Stimulated activated CD8-positive, alpha-beta memory T cell treated with anti-CD3 and anti-CD28 coated beads, Interleukin-4, amount 100 ng/mL, for 48 hours (primary cell): ENCODE data around the gene ARIH1.
"Not testable (repeated sequence)": the region's sequence is repeated elsewhere in the genome, so short reads cannot be mapped to it uniquely, and the experiment has no call there.

ENCODE experiments used
- DNase-seq: peaks from one replicate; pipeline ENCODE4 v3.0.0-alpha.2; 2020

The ARIH1 gene, protein sequence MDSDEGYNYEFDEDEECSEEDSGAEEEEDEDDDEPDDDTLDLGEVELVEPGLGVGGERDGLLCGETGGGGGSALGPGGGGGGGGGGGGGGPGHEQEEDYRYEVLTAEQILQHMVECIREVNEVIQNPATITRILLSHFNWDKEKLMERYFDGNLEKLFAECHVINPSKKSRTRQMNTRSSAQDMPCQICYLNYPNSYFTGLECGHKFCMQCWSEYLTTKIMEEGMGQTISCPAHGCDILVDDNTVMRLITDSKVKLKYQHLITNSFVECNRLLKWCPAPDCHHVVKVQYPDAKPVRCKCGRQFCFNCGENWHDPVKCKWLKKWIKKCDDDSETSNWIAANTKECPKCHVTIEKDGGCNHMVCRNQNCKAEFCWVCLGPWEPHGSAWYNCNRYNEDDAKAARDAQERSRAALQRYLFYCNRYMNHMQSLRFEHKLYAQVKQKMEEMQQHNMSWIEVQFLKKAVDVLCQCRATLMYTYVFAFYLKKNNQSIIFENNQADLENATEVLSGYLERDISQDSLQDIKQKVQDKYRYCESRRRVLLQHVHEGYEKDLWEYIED

DNA sequence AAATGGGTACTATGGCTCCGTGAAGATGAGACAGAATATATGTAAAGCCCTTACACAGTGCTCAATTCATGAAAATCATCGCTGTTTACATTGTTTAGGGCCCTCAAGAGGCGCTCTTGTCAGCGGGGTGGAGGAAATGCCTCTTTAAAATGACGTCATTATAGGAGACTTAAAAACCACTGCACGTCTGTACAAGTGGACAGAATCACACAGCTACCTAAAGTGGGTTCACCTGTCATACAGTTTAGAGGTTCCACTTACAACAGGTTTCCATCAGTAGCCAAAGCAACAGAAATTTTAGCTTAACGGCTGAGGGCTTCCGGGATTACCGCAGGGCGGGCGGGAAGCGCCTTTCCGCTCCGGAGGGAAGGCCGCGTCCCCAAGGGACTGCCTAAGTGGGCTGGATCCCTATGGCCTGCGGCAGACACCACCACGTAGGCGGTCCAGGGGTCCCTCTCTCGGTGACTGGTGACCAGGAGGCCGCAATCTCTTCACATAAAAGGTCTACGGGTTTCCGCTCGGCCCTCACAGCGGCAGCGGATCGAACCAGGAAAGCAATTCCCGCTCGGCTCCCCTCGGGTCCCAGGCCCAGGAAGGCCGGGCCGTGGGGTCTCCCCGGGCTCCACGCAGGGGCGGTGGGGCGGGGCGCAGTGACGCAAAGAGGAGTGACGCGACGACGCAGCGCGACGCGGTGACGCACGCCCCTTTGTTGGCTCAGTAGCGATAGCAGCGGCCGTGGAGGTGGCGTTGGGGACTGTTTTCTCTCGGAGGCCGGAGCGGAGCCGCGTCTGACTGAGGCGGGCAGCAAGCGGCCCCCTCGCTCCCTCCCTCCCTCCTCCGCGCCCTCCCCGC, at the start of gene ARIH1:
Gene ARIH1 (plus strand): TSS at position 717 of the 852 bp plus-strand sequence. CDS start 310 bp downstream, outside the sequence.
- peak; percentile 98 for DNase-seq

DNA sequence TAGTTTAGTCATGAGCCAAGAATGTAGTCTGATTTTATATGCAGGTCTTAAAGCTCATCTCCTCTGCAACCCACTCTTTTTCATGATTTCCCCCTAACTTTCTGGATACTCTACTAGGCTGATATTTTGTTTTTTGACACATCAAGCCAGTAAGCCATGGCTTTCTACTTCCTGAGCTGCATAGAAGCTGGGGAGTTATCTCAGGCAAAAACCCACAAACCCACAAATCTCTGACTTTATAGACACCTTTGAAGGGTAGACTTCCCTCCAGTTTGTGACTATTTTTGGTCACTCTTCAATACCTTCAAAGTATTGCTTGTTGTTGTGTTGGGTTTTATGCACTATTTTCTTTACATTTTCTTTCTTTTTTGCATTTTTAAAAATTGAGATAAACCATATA, 47.4 kb upstream of the ARIH1 start:
- no peak for DNase-seq

DNA sequence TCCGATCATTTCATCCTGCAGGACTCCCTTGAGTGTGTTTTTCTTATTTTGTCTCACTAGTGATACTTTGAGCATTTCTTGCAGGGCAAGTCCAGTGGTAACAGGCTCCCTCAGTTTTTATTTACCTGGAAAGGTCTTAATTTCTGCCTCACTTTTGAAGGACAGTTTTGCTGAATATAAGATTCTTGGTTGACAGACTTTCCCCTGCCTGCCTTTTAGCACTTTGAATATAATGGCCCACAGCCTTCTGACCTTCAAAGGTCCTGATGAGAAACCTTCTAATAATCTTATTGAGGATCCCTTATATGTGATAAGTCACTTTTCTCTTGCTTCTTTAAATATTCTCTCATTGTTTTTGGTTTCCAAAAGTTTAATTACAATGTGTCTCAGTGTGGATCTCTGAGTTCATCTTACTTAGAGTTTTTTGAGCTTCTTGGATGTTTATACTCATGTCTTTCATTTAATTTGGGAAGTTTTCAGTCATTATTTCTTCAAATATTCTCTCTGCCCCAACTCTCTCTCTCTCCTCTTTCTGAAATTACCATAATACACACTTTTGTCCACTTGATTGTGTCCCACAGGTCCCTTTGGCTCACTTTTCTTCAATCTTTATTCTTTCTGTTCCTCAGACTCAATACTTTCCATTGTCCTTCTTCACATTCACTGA, 36.3 kb upstream of the ARIH1 start:
- no peak for DNase-seq

DNA sequence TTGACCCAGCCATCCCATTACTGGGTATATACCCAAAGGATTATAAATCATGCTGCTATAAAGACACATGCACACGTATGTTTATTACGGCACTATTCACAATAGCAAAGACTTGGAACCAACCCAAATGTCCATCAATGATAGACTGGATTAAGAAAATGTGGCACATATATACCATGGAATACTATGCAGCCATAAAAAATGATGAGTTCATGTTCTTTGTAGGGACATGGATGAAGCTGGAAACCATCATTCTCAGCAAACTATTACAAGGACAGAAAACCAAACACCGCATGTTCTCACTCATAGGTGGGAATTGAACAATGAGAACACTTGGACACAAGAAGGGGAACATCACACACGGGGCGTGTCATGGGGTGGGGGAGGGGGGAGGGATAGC, 31.3 kb upstream of the ARIH1 start:
- DNase-seq = not testable (repeated sequence)

DNA sequence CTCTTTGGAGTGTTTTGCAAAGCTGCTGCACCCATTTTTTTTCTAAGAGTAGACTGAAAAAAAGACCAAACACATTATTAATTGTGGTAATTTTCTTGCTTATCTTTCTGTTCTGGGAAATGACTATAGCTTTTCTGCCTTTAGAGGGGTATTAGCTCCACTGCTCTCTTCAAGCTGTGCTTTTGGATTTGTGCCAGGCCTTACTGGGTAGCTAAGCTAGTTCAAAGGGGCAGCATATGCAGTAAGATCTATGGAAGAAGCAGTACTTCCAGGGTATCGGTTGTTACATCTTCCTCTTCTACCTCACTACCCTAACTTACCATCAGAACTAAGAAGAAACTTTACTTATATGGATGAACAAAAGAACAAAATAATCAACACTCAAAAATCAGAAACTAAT, 28.7 kb upstream of the ARIH1 start:
- DNase-seq = no peak

DNA sequence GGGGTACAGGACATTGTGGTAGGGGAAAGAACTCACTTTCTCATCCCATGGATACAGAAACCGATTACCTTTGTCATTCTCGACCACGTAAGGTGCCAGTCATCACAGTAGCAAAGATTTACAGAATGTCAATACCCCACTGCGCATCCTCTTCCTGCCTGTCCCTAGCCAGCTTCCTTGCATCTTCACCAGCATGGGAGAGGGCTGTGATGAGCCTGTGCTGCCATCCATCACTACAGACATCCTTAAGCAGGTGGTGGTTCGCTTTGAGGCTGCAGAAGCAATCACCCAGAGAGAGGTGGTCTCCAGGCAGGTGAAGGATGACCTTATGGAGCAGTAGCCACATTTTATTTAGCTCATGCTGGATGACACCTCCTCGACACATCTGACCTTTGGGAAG, 23.3 kb upstream of the ARIH1 start:
- no peak for DNase-seq

DNA sequence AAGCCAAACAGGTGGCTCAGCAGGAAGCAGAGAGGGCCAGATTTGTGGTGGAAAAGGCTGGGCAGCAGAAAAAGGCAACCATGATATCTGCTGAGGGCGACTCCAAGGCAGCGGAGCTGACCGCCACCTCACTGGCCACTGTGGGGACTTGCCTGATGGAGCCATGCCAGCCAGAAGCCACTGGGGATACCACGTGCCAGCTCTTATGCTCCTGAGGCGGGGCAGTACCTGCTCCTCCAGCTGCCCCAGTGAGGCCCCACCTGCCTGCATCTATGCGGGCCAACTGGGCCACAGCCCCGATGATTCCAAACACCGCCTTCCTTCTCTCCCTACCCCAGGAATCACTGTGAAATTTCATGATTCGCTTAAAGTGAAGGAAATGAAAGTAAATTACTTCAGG, 22.9 kb upstream of the ARIH1 start:
- DNase-seq = no peak

DNA sequence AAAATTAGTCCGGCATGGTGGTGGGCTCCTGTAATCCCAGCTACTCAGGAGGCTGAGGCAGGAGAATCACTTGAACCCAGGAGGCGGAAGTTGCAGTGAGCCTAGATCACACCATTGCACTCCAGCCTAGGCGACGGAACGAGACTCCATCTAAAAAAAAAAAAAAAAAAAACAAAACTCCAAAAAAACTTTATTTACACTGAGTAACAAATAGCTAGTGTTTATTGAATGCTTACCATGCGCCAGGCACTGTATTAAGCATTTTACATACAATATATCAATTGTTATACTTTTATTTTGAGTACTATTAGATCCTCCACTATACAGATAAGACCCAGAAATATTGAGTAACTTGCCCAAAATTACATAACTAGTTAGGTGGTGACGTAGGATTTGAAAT, 17.4 kb upstream of the ARIH1 start:
- no peak for DNase-seq

DNA sequence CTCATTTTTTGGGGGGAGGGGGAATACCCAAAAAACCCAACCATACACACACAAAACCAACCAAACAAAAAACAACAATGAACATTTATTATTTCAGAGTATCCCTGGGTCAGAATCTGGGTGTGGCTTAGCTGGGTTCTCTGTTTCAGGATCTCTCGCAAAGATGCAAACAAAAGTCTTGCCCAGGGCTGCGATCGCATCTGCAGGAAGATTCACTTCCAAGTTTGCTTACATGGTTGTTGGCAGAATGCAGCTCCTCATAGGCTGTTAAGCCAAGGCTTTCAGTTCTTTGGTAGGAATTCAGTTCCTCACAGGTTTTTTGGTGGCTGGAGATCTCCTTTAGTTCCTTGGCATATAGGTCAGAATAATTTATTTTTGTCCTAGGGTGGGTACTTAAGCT, 13.7 kb upstream of the ARIH1 start:
- DNase-seq = no peak

DNA sequence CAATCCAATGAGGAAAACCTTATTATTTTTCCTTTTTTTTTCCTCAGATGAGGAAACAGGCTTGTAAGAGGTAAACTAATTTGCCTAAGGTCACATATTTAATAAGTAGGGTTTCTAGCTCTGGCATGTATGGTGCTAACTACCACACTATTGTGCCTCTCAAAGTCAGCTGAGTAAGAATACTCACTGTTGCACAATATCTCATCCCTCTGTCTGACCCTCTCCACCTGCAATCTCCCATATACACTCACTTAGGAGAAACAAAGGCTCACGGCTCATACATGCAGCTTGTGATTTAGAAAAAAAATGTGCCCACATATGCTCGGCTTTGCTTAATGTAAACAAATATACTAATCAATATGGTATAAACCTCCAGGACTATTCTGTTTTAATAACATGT, 10.4 kb upstream of the ARIH1 start:
- no peak for DNase-seq

DNA sequence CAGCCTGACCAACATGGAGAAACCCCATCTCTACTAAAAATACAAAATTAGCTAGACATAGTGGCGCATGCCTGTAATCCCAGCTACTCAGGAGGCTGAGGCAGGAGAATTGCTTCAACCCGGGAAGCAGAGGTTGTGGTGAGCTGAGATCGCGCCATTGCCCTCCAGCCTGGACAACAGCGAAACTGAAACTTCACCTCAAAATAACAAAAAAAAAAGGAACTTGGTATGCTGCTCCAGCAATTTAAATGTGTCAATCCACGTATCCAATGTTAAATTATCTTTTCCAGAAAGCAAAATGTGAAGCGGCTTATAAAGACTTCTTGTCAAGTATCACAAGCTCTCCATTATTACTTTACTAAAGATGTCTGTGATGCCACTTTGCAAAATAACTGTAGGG, 9.9 kb upstream of the ARIH1 start:
- DNase-seq = no peak

DNA sequence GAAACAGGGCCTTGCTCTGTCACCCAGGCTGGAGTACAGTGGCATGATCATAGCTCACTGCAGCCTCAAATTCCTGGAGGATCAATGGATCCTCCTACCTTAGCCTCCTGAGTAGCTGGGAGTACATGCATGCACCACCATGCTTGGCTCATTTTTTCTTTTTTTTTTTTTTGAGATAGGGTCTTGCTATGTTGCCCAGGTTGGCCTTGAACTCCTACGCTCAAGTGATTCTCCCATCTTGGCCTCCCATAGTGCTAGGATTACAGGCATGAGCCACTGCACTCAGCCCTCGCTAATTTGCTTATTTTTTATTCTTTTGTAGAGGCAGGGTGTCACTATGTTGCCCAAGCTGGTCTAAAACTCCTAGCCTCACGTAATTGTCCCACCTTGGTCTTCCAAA, 6.0 kb upstream of the ARIH1 start:
- DNase-seq = no peak

DNA sequence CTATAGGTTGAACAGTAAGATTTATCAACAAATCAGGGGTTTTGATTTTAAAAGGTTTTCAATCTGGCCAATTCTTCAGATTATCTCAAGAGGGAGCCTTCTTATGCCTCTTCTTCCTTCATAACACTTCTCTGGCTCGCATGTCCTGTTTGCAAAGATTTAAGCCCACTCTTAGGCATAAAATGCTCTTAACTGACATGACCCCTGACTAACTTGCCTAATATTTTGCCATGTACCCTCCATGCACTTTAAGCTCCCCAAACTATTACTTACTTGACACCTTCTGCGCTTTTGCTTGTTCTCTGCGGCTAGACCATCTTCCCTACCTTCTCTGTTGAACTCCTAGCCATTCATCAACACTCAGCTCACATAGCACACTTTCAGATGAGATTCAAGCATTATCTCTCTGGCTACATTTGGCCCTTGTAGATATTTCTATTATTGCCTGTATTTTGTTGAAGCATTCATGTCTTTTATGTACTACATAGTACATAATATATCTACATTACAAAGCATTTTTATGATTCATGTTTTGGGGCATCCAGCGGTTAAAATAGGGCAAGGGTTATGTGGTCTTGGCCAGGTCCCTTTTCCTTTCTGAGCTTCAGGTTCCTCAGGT, 1.0 kb upstream of the ARIH1 start:
- DNase-seq = no peak

DNA sequence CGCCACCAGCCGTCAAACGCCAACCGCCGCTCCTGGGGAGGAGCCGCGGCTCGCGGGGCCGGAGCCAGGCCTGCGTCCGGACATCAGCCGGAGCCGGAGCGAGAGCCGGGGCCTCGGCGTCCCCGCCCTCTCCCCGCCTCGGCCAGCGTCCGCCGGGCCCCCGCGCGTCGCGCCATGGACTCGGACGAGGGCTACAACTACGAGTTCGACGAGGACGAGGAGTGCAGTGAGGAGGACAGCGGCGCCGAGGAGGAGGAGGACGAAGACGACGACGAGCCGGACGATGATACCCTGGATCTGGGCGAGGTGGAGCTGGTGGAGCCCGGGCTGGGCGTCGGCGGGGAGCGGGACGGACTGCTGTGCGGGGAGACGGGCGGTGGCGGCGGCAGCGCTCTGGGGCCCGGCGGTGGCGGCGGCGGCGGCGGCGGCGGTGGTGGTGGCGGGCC, 359 bp downstream of the ARIH1 start:
- DNase-seq = no peak

DNA sequence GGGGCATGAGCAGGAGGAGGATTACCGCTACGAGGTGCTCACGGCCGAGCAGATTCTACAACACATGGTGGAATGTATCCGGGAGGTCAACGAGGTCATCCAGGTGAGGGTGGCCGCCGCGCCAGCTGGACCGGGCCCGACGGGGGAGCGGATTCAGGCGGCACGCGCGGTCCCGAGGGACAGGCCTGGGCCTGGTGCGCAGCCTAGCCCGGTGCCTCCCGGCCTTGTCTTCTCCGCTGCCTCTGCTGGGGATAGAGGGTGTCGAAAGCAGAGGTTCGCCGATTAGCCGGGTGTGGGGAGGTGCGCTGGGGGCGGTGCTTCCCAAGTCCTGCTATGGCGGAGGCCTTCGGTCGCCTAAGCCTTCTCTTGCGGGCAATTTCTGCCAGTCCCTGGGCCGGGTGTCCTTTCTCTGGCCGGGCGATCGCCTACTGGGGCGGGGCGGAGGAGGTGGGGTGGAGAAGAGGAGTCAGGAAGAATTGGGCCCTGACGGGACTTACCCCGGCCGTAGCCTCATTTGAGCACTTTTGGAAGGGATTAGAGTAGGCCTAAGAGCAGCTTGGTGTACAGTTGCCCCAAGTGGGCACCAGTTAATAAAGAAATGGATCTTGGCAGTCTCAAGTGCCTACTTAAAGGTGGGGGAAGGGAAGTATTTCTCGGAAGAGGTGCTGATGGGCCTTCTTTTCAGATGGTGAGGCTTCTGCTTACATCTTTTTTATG, 940 bp downstream of the ARIH1 start:
- peak; percentile 81 for DNase-seq

DNA sequence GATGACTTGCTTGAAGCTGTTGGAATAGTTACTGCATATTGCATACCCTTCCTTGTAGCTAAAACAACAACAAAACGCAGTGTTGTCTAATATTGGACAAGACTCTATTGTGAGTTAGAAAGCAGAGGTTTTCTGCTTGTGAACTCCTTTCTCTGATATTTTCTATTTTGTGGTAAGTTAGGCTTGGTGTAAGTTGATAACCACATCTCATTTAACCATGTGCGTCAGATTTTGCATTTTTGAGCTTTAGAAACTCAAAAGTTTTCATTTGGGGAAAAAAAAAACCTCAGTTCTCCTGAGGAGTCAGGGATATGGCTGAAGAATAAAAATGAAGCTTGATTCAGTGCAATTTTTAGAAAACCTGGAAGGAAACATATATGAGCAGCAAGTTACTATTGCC, 1.5 kb downstream of the ARIH1 start:
- no peak for DNase-seq

DNA sequence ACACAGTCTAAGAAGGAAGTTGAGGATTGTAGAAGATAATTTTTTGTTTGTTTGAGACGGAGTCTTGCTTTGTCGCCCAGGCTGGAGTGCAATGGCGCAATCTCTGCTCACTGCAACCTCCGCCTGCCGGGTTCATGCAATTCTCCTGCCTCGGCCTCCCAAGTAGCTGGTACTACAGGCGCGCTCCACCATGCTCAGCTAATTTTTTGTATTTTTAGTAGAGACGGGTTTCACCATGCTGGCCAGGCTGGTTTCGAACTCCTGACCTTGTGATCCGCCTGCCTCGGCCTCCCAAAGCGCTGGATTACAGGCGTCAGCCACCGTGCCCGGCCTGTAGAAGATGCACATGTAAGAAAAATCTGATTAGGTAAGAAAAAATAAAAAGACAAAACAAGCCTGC, 2.2 kb downstream of the ARIH1 start:
- DNase-seq = not testable (repeated sequence)

DNA sequence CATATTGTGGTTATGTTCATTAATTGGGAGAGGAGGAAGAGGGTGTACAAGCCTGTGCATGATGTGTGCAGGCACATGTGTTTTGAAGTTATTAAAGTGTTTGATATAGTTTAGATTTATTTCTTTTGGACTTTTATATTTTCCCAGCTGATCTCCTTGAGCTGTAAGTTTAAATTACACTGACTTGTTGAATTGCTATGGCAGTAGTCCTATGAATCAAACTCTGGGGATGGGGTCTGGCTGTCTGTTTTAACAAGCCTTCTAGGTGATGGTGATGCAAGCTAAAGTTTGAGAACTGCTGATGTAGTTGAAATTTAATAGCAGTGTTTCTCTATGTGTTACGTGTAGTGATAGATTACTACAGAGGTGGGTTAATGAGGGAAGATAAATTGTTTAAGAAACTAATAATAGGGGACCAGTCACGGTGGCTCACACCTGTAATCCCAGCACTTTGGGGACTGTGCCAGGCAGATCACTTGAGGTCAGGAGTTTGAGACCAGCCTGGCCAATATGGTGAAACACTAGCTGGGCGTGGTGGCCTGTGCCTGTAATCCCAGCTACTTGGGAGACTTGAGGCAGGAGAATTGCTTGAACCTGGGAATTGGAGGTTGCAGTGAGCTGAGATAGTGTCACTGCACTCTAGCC, 7.0 kb downstream of the ARIH1 start:
- no peak for DNase-seq

DNA sequence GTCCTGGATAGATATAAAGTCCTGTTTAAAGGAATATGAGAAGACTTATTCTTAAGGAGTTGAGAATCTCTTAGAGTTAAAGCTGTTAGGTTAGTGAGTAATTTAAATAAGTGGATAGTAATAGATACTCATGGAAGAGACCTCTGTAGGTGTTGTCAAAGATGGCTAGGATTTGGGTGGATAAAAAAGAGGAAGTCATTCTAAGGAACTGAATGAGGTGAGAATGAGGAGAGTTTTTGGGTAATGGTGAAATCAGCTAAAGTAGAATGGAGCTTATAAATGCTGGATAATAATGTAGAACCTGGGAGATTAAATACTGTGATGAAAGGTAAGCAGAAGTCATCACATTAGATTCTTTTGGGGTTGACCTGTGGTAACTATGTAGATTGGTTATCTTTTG, 8.1 kb downstream of the ARIH1 start:
- DNase-seq = no peak

DNA sequence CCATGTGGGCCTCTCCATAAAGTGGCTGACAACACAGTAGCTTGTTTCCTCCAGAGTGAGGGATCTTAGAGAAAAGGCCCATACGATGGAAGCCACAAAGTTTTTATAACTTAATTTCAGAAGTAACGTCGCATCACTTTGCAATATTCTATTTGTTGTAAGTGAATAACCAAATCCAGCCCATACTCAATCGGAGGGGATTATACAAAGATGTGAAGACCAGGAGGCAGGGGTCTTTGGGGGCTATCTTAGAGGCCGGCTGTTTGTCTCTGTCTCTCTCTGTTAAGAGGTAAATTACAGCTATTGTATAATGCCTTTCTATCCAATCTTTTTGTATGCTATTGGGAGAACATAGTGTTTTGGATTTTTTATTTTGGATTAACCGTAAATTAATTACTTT, 9.1 kb downstream of the ARIH1 start:
- DNase-seq = no peak

DNA sequence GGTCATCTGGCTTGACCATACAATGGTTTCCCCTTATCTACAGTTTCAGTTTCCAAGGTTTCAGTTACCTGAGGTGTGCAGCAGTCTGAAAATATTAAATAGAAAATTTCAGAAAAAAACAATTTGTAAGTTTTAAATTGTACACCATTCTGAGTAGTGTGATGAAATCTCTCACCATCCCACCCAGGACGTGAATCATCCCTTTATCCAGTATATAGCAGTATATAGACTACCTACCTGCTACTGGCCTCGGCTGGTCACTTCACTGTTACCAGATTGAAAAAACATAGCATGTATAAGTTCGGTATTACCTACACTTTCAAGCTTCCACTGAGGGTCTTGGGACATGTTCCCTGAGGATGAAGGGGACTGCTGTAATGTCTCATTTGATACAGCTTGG, 12.0 kb downstream of the ARIH1 start:
- DNase-seq = no peak
